ENCODE results near the gene EDIL3. TPM values are rescaled to one million over a fixed set of nuclear protein-coding genes. Genes with fewer than 3 reads are reported as not detected.

Gene EDIL3
- total and polyA plus RNA-seq, 2 donors (not counting 3 experiments of a cell fraction or from before 2014, with no cell fraction given), result 9.1 to 28.8 TPM

GRCh38 chr5:83946516-83946915, 438.2 kb downstream of the EDIL3 start:
- Histone ChIP-seq H3K79me2 (ENCODE audit: control insufficient read depth, insufficient read depth, low read length) (no peaks in the 10 kb centered on the region), H3K9ac (replicated peaks; ENCODE audit: extremely low read depth, insufficient read depth, low read length) (no peak overlapping the region), H3K27me3 (ENCODE audit: control insufficient read depth in 2 of 2, insufficient read depth in 2 of 2, low read length in 2 of 2) (no peaks in the 10 kb centered on the region), H3K36me3 (ENCODE audit: control insufficient read depth in 2 of 2, extremely low read depth in 1 of 2, insufficient read depth in 2 of 2, low read length in 2 of 2) (no peaks in the 10 kb centered on the region), H3K4me1 (ENCODE audit: control insufficient read depth, extremely low read depth, insufficient read depth, low read length) (no peaks in the 10 kb centered on the region), H3K9me3 (replicated peaks; ENCODE audit: control insufficient read depth, insufficient read depth, low read length) (no peaks in the 10 kb centered on the region), H3K4me2 (ENCODE audit: insufficient read depth, low read length) (no peak overlapping the region), H3K4me3 (replicated peaks in 1 of 3; ENCODE audit: insufficient read depth in 1 of 3, low read depth in 1 of 3, low read length in 3 of 3) (no peak overlapping the region), H3K9me1 (replicated peaks; ENCODE audit: control insufficient read depth, extremely low read depth, insufficient read depth, low read length) (no peaks in the 10 kb centered on the region), H3K27ac (ENCODE audit: insufficient read depth, low read depth, low read length) (no peak overlapping the region), H4K20me1 (replicated peaks; ENCODE audit: control insufficient read depth, extremely low read depth, insufficient read depth, low read length) (no peaks in the 10 kb centered on the region), H2AFZ (ENCODE audit: low read depth, low read length) (no peak overlapping the region)
- no peak for DNase-seq (ENCODE audit: low read depth, low spot score)
- ChIA-PET CTCF (no interaction called here), POLR2A (no interaction called here)
- no peak for TF ChIP-seq MYC (IDR thresholded peaks at IDR 0.05; ENCODE audit: low read depth, low read length)
- no peak for TF ChIP-seq JUN (IDR thresholded peaks at IDR 0.05; ENCODE audit: borderline replicate concordance, insufficient read depth, insufficient read length, low read depth)
- TF ChIP-seq EZH2 (IDR thresholded peaks at IDR 0.05; ENCODE audit: borderline replicate concordance, low read depth, low read length, severe bottlenecking), result no peak
- TF ChIP-seq FOS (IDR thresholded peaks at IDR 0.05; ENCODE audit: borderline replicate concordance, insufficient read depth, low read length), result no peak
- TF ChIP-seq POLR2A (IDR thresholded peaks at IDR 0.05; ENCODE audit: low read depth, low read length), result no peak
- TF ChIP-seq GATA2 (IDR thresholded peaks at IDR 0.05; ENCODE audit: insufficient read depth, insufficient read length, low read depth, low read length), result no peak
- no peak for TF ChIP-seq POLR2AphosphoS5 (IDR thresholded peaks at IDR 0.05; ENCODE audit: insufficient read depth, low read depth, low read length)
- no peak for TF ChIP-seq MAX (IDR thresholded peaks at IDR 0.05; ENCODE audit: insufficient read depth, insufficient read length)
- TF ChIP-seq CTCF (IDR thresholded peaks at IDR 0.05; ENCODE audit: extremely low read depth in 1 of 2, insufficient read depth in 1 of 2, low read depth in 1 of 2, low read length in 2 of 2), result no peak
- dilution Hi-C loops (cut with MboI; ENCODE audit: extremely low pct_ligation_motif_present, low sequenced_read_pairs), result no loop called here
- BruUV-seq (replicated peaks), result no TSS peak
- FAIRE-seq, result no peak
- intact Hi-C loops (cut with micrococcal nuclease), result no loop called here
